Vagina (tissue), 2 donors: ENCODE measurements around the gene OXT.

ENCODE experiments used
- POLR2A ChIP-seq, 2 donors: fragments of 450-650 bp; IDR thresholded peaks; one replicate each; pipeline ENCODE4 v1.6.1; 2017; ENCODE audit warnings: antibody characterized with exemption in 2 of 2, mild to moderate bottlenecking in 2 of 2, moderate library complexity in 2 of 2
- TF ChIP-seq, protein P1 (sequence below), 3 experiments: fragments of 450-650 bp in 2 of 3; fragments of 200-600 bp in 1 of 3; sonication (generic) in 1 of 3; IDR thresholded peaks; one replicate each; pipeline ENCODE4 v1.5.1; 2017 to 2019; ENCODE audit warnings: antibody characterized with exemption in 3 of 3, mild to moderate bottlenecking in 2 of 3, moderate library complexity in 2 of 3

GRCh38 chr20:3072530-3073250, 1.3 kb downstream of the OXT start:
- no peak for TF ChIP-seq POLR2A (IDR thresholded peaks at IDR 0.05)
- TF ChIP-seq, protein P1, sequence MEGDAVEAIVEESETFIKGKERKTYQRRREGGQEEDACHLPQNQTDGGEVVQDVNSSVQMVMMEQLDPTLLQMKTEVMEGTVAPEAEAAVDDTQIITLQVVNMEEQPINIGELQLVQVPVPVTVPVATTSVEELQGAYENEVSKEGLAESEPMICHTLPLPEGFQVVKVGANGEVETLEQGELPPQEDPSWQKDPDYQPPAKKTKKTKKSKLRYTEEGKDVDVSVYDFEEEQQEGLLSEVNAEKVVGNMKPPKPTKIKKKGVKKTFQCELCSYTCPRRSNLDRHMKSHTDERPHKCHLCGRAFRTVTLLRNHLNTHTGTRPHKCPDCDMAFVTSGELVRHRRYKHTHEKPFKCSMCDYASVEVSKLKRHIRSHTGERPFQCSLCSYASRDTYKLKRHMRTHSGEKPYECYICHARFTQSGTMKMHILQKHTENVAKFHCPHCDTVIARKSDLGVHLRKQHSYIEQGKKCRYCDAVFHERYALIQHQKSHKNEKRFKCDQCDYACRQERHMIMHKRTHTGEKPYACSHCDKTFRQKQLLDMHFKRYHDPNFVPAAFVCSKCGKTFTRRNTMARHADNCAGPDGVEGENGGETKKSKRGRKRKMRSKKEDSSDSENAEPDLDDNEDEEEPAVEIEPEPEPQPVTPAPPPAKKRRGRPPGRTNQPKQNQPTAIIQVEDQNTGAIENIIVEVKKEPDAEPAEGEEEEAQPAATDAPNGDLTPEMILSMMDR (IDR thresholded peaks at IDR 0.05), result no peak
